ENCODE results near the gene RBM23. TPM values are rescaled to one million over a fixed set of nuclear protein-coding genes. Genes with fewer than 3 reads are reported as not detected.

Gene RBM23
- polyA plus RNA-seq, 5 donors = 95.6 to 128 (median 105) TPM

DNA sequence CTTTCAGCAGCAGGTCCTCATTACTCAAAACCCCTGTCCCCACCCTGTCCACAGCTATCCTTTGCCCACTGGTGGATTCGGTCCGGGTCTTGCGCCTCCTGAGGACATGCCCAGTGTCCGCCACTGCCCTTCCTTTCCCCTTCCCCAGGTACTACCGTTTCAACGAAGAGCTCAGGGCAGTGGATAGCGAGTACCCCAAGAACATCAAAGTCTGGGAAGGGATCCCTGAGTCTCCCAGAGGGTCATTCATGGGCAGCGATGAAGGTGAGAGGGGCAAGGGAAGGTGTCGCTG, 73.9 kb downstream of the RBM23 start:
- DNase-seq = no peak

DNA sequence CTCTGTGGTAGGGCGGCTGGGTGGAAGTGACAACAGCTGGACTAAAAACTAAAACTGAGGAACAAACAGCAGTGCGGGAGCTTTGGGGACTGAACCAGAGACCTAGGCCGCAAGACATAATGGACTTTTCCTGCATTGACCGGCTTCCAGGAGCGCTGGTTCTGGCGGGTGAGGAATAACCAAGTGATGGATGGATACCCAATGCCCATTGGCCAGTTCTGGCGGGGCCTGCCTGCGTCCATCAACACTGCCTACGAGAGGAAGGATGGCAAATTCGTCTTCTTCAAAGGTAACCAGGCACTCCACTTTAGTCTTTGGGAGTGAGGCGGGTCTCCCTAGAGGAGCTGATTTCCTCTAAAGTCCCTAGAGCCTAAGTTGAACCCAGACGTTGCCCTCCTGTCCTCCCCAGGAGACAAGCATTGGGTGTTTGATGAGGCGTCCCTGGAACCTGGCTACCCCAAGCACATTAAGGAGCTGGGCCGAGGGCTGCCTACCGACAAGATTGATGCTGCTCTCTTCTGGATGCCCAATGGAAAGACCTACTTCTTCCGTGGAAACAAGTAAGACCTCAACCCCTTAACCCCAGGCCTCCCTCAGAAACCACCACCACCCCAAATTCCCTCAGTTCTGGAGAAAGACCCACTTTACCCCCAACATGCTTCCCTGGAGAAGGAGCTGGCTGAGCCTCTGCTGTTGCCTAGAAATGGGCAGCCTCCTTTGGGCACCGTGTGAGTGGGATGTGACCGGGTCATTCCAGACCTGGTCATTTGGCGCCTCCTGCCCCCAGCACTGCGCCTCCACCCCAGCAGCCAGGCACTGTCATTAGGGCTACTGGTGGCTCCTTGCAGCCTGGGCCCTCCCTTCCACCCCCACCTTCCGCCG, 74.5 kb downstream of the RBM23 start:
- DNase-seq = no peak

Other genes with a start within 250 kb of the RBM23 start
- 100 to 1,000 TPM; 142 to 161 (median 150) TPM for gene OXA1L, start 152.5 kb downstream of the RBM23 start, polyA plus RNA-seq (ENCODE audit: insufficient read depth in 1 of 5, insufficient read length in 5 of 5, low replicate concordance in 1 of 5)
- gene SLC7A7, start 103.7 kb downstream of the RBM23 start, polyA plus RNA-seq (ENCODE audit: insufficient read depth in 1 of 5, insufficient read length in 5 of 5, low replicate concordance in 1 of 5) = 10 to 100 TPM in 1 of 5 donors, 1 to 10 TPM in 4; 8.8 to 11.2 (median 9.5) TPM
- 10 to 100 TPM; 66.9 to 98.7 (median 69.6) TPM for gene MRPL52, start 89.3 kb downstream of the RBM23 start, polyA plus RNA-seq (ENCODE audit: insufficient read depth in 1 of 5, insufficient read length in 5 of 5, low replicate concordance in 1 of 5)
- 100 to 1,000 TPM; 165 to 216 (median 186) TPM for gene MMP14, start 82.6 kb downstream of the RBM23 start, polyA plus RNA-seq (ENCODE audit: insufficient read depth in 1 of 5, insufficient read length in 5 of 5, low replicate concordance in 1 of 5)
- 10 to 100 TPM; 43.1 to 64.5 (median 51.0) TPM for gene LRP10, start 47.4 kb downstream of the RBM23 start, polyA plus RNA-seq (ENCODE audit: insufficient read depth in 1 of 5, insufficient read length in 5 of 5, low replicate concordance in 1 of 5)
- under 1 TPM; 0.58 to 0.99 (median 0.81) TPM for gene REM2, start 35.9 kb downstream of the RBM23 start, polyA plus RNA-seq (ENCODE audit: insufficient read depth in 1 of 5, insufficient read length in 5 of 5, low replicate concordance in 1 of 5)
- gene PRMT5, start 10.2 kb upstream of the RBM23 start, polyA plus RNA-seq (ENCODE audit: insufficient read depth in 1 of 5, insufficient read length in 5 of 5, low replicate concordance in 1 of 5) = 100 to 1,000 TPM; 115 to 129 (median 123) TPM
- gene HAUS4, start 37.9 kb upstream of the RBM23 start, polyA plus RNA-seq (ENCODE audit: insufficient read depth in 1 of 5, insufficient read length in 5 of 5, low replicate concordance in 1 of 5) = 10 to 100 TPM; 50.8 to 86.9 (median 80.5) TPM
- 10 to 100 TPM; 31.3 to 50.3 (median 40.6) TPM for gene AJUBA, start 63.4 kb upstream of the RBM23 start, polyA plus RNA-seq (ENCODE audit: insufficient read depth in 1 of 5, insufficient read length in 5 of 5, low replicate concordance in 1 of 5)
- gene C14orf93, start 91.0 kb upstream of the RBM23 start, polyA plus RNA-seq (ENCODE audit: insufficient read depth in 1 of 5, insufficient read length in 5 of 5, low replicate concordance in 1 of 5) = 10 to 100 TPM; 20.6 to 23.2 (median 21.5) TPM
- gene PSMB5, start 115.8 kb upstream of the RBM23 start, polyA plus RNA-seq (ENCODE audit: insufficient read depth in 1 of 5, insufficient read length in 5 of 5, low replicate concordance in 1 of 5) = 100 to 1,000 TPM; 155 to 205 (median 174) TPM
- gene PSMB11, start 123.1 kb upstream of the RBM23 start, polyA plus RNA-seq (ENCODE audit: insufficient read depth in 1 of 5, insufficient read length in 5 of 5, low replicate concordance in 1 of 5) = not detected
- 10 to 100 TPM in 4 of 5 donors, 1 to 10 TPM in 1; 9.7 to 13.7 (median 12.2) TPM for gene CDH24, start 138.4 kb upstream of the RBM23 start, polyA plus RNA-seq (ENCODE audit: insufficient read depth in 1 of 5, insufficient read length in 5 of 5, low replicate concordance in 1 of 5)
- gene ACIN1, start 176.0 kb upstream of the RBM23 start, polyA plus RNA-seq (ENCODE audit: insufficient read depth in 1 of 5, insufficient read length in 5 of 5, low replicate concordance in 1 of 5) = 100 to 1,000 TPM; 277 to 378 (median 335) TPM
- 10 to 100 TPM; 57.4 to 70.3 (median 64.5) TPM for gene C14orf119, start 176.4 kb upstream of the RBM23 start, polyA plus RNA-seq (ENCODE audit: insufficient read depth in 1 of 5, insufficient read length in 5 of 5, low replicate concordance in 1 of 5)
- under 1 TPM in 2 of 5 donors, not detected in 3; 0.05 to 0.06 TPM for gene CIROP, start 185.8 kb upstream of the RBM23 start, polyA plus RNA-seq (ENCODE audit: insufficient read depth in 1 of 5, insufficient read length in 5 of 5, low replicate concordance in 1 of 5)
- gene CEBPE, start 200.1 kb upstream of the RBM23 start, polyA plus RNA-seq (ENCODE audit: insufficient read depth in 1 of 5, insufficient read length in 5 of 5, low replicate concordance in 1 of 5) = under 1 TPM; 0.10 to 0.23 (median 0.16) TPM